Right atrium auricular region (tissue), 2 donors: ENCODE measurements around the gene PUM2. TPM values are rescaled to one million over a fixed set of nuclear protein-coding genes. Genes with fewer than 3 reads are reported as not detected.

Experiments
- DNase-seq: peaks from one replicate; pipeline ENCODE4 v3.0.0-alpha.2; 2019; ENCODE audit warnings: low spot score
- H3K27ac ChIP-seq, 2 donors: fragments of 200-600 bp; sonication (generic); 1 replicate in 1 of 2; 2 replicates in 1 of 2; pipeline ENCODE4 v1.5.1; 2016 to 2019
- H3K27me3 ChIP-seq, 2 donors: fragments of 200-600 bp; sonication (generic); one replicate each; pipeline versions ENCODE4 v1.5.1 to v1.6.0; 2017 to 2019
- H3K36me3 ChIP-seq: fragments of 200-600 bp; sonication (generic); one replicate; pipeline ENCODE4 v1.5.1; 2016
- H3K4me1 ChIP-seq, 2 donors: fragments of 200-600 bp; sonication (generic); one replicate each; pipeline versions ENCODE4 v1.5.1 to v1.6.0; 2017 to 2019
- H3K4me3 ChIP-seq, 2 donors: fragments of 200-600 bp; sonication (generic); 1 replicate in 1 of 2; 2 replicates in 1 of 2; pipeline ENCODE4 v1.5.1; 2017 to 2019; ENCODE audit warnings: mild to moderate bottlenecking in 1 of 2, moderate library complexity in 1 of 2
- H3K9me3 ChIP-seq, 2 donors: fragments of 200-600 bp; sonication (generic); one replicate each; pipeline ENCODE4 v1.5.1; 2019
- total RNA-seq, 2 donors: library from RNA; depleted of rRNA; stranded (reverse); fragments of >200 nt; gene quantifications; one replicate each; pipeline ENCODE4 v1.1.0, GENCODE V29; 2016
- TF ChIP-seq, protein P1 (sequence below), 2 donors: fragments of 200-600 bp; sonication (generic); IDR thresholded peaks; one replicate each; pipeline ENCODE4 v1.5.1; 2019; ENCODE audit warnings: antibody characterized with exemption in 2 of 2

Gene PUM2
- total RNA-seq, 2 donors from 2014 or later: 35.0 to 44.8 TPM

DNA sequence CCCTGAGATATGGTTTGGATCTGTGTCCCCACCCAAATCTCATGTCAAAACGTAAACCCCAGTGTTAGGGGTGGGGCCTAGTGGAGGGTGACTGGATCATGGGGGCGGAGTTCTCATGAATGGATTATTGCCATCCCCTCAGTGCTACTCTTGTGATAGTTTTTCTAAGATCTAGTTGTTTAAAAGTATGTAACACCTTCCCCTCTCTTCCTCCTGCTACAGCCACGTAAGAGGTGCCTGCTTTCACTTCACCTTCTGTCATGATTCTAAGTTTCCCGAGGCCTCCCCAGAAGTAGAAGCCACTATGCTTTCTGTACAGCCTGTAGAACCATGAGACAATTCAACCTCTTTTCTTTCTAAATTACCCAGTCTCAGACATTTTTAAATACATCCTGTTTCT is 16.9 kb downstream of the PUM2 start:
- H3K27me3 ChIP-seq: no peaks in the 10 kb centered on the region
- H3K4me1 ChIP-seq: peaks cover 0 to 50% of the 10 kb centered on the region in 2 donors
- no peak overlapping the region for H3K27ac ChIP-seq
- H3K4me3 ChIP-seq: no peak overlapping the region
- H3K36me3 ChIP-seq: no peaks in the 10 kb centered on the region
- TF ChIP-seq, protein P1, sequence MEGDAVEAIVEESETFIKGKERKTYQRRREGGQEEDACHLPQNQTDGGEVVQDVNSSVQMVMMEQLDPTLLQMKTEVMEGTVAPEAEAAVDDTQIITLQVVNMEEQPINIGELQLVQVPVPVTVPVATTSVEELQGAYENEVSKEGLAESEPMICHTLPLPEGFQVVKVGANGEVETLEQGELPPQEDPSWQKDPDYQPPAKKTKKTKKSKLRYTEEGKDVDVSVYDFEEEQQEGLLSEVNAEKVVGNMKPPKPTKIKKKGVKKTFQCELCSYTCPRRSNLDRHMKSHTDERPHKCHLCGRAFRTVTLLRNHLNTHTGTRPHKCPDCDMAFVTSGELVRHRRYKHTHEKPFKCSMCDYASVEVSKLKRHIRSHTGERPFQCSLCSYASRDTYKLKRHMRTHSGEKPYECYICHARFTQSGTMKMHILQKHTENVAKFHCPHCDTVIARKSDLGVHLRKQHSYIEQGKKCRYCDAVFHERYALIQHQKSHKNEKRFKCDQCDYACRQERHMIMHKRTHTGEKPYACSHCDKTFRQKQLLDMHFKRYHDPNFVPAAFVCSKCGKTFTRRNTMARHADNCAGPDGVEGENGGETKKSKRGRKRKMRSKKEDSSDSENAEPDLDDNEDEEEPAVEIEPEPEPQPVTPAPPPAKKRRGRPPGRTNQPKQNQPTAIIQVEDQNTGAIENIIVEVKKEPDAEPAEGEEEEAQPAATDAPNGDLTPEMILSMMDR (IDR thresholded peaks at IDR 0.05): no peak
- DNase-seq: no peak
- peaks cover 0 to 9% of the 10 kb centered on the region in 2 donors for H3K9me3 ChIP-seq

GRCh38 chr2:20330192-20330591 is 20.5 kb downstream of the PUM2 start:
- peaks cover 0 to 9% of the 10 kb centered on the region in 2 donors for H3K9me3 ChIP-seq
- peaks cover 0 to 19% of the 10 kb centered on the region in 2 donors for H3K4me1 ChIP-seq
- no peak overlapping the region for H3K4me3 ChIP-seq
- no peaks in the 10 kb centered on the region for H3K36me3 ChIP-seq
- no peaks in the 10 kb centered on the region for H3K27me3 ChIP-seq
- no peak overlapping the region for H3K27ac ChIP-seq
- TF ChIP-seq, protein P1 (IDR thresholded peaks at IDR 0.05): no peak
- no peak for DNase-seq

GRCh38 chr2:20327370-20327769 is 23.3 kb downstream of the PUM2 start:
- TF ChIP-seq, protein P1 (IDR thresholded peaks at IDR 0.05): no peak
- peaks cover 3% of the 10 kb centered on the region for H3K36me3 ChIP-seq
- no peaks in the 10 kb centered on the region for H3K4me1 ChIP-seq
- no peak overlapping the region for H3K27ac ChIP-seq
- no peak overlapping the region for H3K4me3 ChIP-seq
- no peaks in the 10 kb centered on the region for H3K27me3 ChIP-seq
- no peak for DNase-seq
- peaks cover 0 to 9% of the 10 kb centered on the region in 2 donors for H3K9me3 ChIP-seq

- H3K36me3 ChIP-seq: peaks cover 7% of the 10 kb centered on the region
- H3K27me3 ChIP-seq: no peaks in the 10 kb centered on the region
- no peak for DNase-seq
- no peak overlapping the region for H3K4me3 ChIP-seq
- H3K27ac ChIP-seq: no peak overlapping the region
- H3K4me1 ChIP-seq: no peaks in the 10 kb centered on the region
- peaks cover 0 to 8% of the 10 kb centered on the region in 2 donors for H3K9me3 ChIP-seq
- TF ChIP-seq, protein P1 (IDR thresholded peaks at IDR 0.05): peak; percentile 51 to 74
Measured at GRCh38 chr2:20326163-20326780, 24.4 kb downstream of the PUM2 start.

GRCh38 chr2:20322527-20323300 is 27.9 kb downstream of the PUM2 start:
- no peak overlapping the region for H3K27ac ChIP-seq
- peaks cover 15% of the 10 kb centered on the region for H3K36me3 ChIP-seq
- no peaks in the 10 kb centered on the region for H3K4me1 ChIP-seq

More at GRCh38 chr2:20322527-20323300, 27.9 kb downstream of the PUM2 start:
- no peak overlapping the region for H3K4me3 ChIP-seq
- no peak for DNase-seq
- TF ChIP-seq, protein P1 (IDR thresholded peaks at IDR 0.05): no peak
- H3K9me3 ChIP-seq: no peaks in the 10 kb centered on the region
- no peaks in the 10 kb centered on the region for H3K27me3 ChIP-seq
